ENCODE measurements around the gene HOXB4.

HOXB4 gene

DNA sequence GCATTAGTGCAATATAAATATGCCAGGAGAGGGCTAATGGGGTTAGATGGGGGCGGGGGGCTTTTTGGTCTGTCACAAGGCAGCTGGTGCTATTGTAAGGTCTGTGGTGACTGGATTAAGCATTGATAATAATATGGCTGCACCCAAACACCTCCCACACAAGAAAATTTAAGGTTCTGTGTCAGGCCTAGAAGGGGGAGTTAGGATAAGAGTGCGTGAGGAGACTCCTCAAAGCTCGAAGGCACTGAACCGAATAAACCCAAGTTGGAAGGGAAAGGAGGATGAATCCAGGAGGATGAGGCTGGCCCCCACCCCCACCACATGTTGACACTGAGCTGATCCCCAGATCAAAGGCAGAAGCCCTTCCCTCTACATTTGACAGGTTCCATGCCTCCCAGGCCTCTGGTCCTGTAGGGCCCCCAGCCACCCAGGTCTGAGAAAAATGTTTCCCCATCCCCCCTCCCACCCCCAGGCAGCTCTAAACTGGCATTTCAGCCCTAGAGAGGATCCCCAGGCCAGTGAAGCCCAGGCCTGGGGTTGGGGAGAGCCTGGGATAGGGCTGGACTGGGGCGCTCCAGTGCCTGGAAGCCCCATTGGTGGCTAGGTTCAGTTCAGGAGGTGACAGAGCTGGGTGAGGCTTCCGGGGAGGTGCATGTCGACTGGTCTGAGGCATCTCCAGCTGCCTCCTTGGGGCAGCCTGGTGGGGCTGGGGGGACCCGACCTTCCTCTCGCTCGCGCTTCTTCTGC, 49.0 kb downstream of the HOXB4 start:
- no peak for DNase-seq (ENCODE audit: low spot score)

DNA sequence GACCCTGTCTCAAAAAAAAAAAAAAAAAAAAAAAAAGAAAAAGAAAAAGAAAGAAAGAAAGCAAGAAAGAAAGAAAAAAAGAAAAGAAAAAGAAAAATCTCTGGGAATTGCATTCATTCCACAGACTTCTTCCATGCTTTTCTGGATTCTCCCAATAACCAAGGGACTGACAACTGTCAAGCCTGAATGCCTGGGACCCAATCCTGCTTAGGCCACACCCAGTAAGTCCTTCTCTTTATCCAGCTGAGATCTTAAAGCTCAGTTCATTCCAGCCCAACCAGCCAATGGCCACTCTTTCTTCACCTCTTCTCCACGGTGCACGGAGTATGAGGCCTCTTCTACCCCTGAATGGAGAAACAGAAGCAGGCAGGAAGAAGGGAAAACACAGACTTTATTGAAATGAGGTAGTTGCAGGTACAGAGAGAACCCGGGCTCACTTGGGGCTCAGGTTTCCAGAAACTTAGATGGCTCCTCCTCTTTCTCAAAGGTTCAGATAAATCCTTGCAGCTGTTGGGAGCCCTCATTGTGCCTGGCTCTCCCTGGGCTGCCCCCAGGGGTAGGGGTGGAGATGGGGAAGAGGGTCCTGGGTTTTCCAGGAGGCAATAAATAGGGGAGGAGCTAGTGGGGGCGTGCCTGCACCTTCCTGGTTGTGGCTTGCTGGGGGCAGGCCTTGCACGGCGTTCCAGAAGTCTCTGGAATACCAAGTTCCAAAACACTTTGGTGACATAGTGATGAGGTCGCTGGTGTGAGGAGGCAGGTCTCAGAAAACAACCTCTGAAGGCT, 49.8 kb downstream of the HOXB4 start:
- no peak for DNase-seq (ENCODE audit: low spot score)

DNA sequence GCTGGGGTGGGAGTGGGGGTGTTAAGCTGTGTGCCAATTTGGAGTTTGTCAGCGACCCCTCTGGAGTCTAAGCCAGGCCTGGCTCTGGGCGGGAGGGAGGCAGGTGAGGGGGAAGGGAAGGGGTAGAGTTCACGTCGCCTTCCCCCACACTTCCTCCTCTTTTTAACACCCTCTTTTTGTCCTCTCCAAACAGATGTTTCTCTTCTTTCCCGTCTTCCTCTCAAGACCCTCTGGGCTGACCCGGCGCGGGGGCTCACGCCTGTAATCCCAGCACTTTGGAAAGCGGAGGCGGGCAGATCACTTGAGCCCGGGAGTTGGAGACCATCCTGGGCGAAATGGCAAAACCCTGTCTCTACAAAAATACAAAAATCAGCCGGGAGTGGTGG, 50.6 kb downstream of the HOXB4 start:
- no peak for DNase-seq (ENCODE audit: low spot score)

GRCh38 chr17:48526608-48527546, 51.3 kb downstream of the HOXB4 start:
- DNase-seq (ENCODE audit: low spot score) = no peak

Data from AG08396 (cell line).